Measurements from ENCODE around the gene LCN2.

LCN2 gene

DNA sequence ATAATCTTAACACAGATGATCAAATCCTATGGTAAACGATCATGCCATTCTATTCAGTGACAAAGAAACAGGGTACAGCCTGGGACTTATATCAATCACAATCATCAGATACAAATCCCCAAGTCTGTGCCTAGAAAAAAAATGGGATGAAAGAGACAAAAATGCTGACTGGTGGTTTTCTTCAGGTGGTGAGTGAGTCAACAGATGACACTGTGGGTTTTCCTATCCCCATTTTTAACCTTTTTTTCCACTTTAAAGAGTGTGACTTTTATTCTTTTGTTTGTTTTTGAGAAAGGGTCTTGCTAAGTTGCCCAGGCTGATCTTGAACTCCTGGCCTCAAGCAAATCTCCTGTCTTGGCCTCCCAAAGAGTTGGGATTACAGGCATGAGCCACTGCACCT, 39.0 kb downstream of the LCN2 start:
- H3K4me3 Mint-ChIP-seq: no peak overlapping the region
- H3K36me3 Mint-ChIP-seq: peaks cover 30% of the 10 kb centered on the region
- no peaks in the 10 kb centered on the region for H3K9me3 Mint-ChIP-seq
- DNase-seq: no peak
- peak overlapping the region; percentile 55 for H3K27ac Mint-ChIP-seq
- CTCF ChIA-PET: interaction anchor here (1.3 kb wide), 1 partner anchor 64 kb away, joined by 5 read pairs; no protein-coding TSS in a partner anchor
- H3K4me1 Mint-ChIP-seq: peaks cover 35% of the 10 kb centered on the region
- peaks cover 15% of the 10 kb centered on the region for H3K27me3 Mint-ChIP-seq

DNA sequence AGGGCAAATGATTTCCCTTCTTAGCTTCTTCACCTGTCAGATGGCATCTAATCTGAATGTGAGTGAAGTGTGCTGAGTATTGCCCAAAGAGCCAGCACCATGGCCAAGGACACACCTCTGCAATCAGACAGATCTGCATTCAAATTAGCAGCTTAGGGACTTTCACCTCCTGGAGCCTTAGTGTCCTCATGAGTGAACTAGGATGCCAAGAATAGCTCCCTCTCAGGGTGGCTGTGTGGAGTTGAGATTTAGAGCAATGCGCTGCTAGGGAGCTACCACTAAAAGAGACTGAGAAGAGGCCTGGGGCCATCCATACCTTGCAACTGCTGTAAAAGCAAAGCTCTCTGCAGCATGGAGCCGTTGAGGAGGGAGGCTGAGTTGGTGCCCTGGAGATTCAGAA, 40.8 kb downstream of the LCN2 start:
- peaks cover 41% of the 10 kb centered on the region for H3K4me1 Mint-ChIP-seq
- H3K4me3 Mint-ChIP-seq: peak overlapping the region; percentile 93
- no peak overlapping the region for H3K27ac Mint-ChIP-seq
- no peaks in the 10 kb centered on the region for H3K9me3 Mint-ChIP-seq
- CTCF ChIA-PET: interaction anchor here (0.8 to 2.1 kb wide), 6 partner anchors 12 to 151 kb away, joined by 3 to 9 read pairs (median 5); partner anchors contain the start of genes BBLN and DNM1
- no peak for DNase-seq
- peaks cover 28% of the 10 kb centered on the region for H3K27me3 Mint-ChIP-seq
- H3K36me3 Mint-ChIP-seq: peaks cover 23% of the 10 kb centered on the region

DNA sequence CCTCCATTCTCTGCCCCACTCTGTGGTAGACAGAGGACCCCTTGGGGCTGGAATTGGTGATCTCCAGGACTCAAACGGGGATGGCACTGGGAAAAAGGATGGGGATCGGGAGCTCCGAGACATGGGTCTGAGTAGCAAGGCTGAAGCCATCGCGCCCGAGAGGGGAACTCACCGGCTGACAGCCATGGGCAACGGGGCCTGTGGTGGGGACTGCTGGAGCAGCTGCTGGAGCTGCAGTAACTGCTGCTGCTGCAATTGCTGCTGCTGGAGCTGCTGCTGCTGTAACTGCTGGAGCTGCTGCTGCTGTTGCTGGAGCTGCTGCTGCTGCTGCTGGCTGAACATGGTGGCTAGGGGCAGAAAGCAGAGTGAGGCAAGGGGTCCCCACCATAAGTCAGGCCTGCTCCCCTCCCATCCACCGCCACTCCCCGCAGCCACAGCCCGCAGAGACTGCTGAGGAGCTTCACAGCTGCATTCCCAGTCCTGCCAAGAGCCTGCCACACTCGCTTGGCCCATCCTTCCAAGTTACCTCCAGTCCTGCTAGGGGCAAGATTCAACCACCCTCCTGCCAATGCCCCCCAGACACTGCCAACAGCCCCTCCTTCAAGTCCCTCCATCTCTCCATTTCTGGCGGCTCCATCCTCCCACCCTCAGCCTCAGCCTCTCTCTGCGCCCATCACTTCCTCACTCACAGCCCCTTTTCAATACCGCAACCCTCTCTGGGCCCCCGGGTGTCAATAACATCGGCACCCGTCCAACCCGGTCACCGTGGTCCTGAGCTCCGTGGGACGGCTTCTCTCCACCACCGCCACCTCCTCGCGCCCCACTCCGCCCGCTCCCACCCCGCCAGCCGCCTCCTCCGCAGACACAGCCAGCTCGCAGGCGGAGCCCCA, 41.5 kb downstream of the LCN2 start:
- DNase-seq: peak; percentile 37

DNA sequence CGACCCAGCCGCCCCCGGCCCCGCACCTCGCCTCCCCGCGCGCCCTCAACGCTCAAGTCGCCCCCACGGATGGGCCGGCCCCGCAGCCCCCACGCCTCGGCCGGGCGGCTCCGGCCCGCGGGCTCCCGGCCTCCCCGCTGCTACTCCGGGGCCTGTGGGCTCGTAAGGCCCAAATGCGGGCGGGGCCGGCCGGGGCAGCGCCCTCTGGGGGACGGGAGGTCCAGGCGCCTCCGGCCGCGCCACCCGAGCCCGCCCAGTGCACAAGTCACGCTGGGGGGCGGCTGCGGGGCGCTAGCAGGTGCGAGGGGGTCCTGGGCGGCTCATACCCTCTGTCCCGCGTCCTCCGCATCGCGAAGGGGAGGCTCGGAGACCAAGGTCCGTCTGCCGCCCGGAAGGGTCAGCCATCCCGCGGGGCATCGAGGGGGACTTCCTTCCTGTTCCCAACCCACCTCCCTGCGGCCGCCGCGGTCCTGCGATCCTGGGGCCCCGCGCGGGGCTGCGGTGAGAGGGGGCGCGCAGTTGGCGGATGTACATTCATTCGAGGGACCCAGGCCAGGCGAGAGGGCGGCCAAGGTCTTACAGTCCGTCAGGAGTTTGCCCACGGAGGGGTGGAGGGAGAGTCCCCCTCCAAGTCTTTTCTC, 42.3 kb downstream of the LCN2 start, which contains the start of gene CIZ1:
Gene CIZ1, minus strand, starts transcription at position 167 of the 641 bp plus-strand sequence. CDS start 715 bp downstream, outside the sequence.
- H3K4me1 Mint-ChIP-seq: peaks cover 41% of the 10 kb centered on the region
- DNase-seq: peak; percentile 78
- peak within 1 kb of the TSS; percentile 83 for H3K27ac Mint-ChIP-seq
- CTCF ChIA-PET: interaction anchor here (1.5 to 2.1 kb wide), 3 partner anchors 11 to 32 kb away, joined by 4 to 9 read pairs (median 5); partner anchors contain the start of genes BBLN and DNM1
- H3K9me3 Mint-ChIP-seq: no peaks in the 10 kb centered on the region
- peaks cover 20% of the 10 kb centered on the region for H3K36me3 Mint-ChIP-seq
- peaks cover 40% of the 10 kb centered on the region for H3K27me3 Mint-ChIP-seq
- peak within 1 kb of the TSS; percentile 93 for H3K4me3 Mint-ChIP-seq

More for the DNA sequence above, 41.5 kb downstream of the LCN2 start:
- H3K9me3 Mint-ChIP-seq: no peaks in the 10 kb centered on the region
- H3K36me3 Mint-ChIP-seq: peaks cover 23% of the 10 kb centered on the region
- H3K4me1 Mint-ChIP-seq: peaks cover 41% of the 10 kb centered on the region
- peak overlapping the region; percentile 83 for H3K27ac Mint-ChIP-seq
- CTCF ChIA-PET: interaction anchor here (0.5 to 2.1 kb wide), 7 partner anchors 12 to 305 kb away, joined by 3 to 9 read pairs (median 5); partner anchors contain the start of genes BBLN and DNM1
- H3K27me3 Mint-ChIP-seq: peaks cover 35% of the 10 kb centered on the region
- peak overlapping the region; percentile 93 for H3K4me3 Mint-ChIP-seq

DNA sequence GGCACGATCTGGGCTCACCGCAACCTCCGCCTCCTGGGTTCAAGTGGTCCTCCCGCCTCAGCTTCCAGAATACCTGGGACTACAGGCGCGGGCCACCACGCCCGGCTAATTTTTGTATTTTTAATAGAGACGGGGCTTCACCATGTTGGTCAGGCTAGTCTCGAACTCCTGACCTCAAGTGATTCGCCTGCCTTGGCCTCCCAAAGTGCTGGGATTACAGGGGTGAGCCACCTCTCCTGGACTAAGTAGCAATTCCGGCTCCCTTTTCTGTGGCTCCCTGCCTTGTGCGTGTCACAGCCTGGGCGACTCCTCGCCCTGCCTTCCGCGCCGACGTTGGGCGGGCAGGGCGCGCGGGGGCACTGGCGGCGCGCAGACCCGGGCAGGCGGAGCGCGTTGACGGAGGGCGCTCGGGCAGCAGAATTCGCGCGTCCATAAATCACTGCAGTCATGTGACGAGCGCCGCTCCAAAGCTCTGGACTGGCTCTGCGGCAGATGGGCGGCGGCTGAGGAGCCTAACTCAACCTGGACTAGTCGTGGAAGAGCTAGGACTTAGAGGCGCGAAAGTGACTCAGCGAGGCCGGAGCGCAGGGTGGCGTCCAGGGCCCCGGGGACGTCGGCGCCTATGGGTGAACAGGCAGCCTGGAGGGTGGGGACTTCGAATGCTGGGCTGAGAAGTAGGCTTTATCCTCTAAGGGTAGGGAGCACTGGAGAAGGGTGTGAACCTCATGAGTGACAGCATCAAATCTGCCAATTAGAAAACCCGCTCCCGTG, 43.5 kb downstream of the LCN2 start:
- peaks cover 40% of the 10 kb centered on the region for H3K27me3 Mint-ChIP-seq
- CTCF ChIA-PET: interaction anchor here (1.1 to 1.3 kb wide), 2 partner anchors 9 to 149 kb away, joined by 3 to 4 read pairs; no protein-coding TSS in a partner anchor
- DNase-seq: peak; percentile 67
- peak overlapping the region; percentile 65 for H3K27ac Mint-ChIP-seq
- H3K9me3 Mint-ChIP-seq: no peaks in the 10 kb centered on the region
- H3K4me3 Mint-ChIP-seq: peak overlapping the region; percentile 58
- H3K36me3 Mint-ChIP-seq: peaks cover 14% of the 10 kb centered on the region
- peaks cover 40% of the 10 kb centered on the region for H3K4me1 Mint-ChIP-seq

DNA sequence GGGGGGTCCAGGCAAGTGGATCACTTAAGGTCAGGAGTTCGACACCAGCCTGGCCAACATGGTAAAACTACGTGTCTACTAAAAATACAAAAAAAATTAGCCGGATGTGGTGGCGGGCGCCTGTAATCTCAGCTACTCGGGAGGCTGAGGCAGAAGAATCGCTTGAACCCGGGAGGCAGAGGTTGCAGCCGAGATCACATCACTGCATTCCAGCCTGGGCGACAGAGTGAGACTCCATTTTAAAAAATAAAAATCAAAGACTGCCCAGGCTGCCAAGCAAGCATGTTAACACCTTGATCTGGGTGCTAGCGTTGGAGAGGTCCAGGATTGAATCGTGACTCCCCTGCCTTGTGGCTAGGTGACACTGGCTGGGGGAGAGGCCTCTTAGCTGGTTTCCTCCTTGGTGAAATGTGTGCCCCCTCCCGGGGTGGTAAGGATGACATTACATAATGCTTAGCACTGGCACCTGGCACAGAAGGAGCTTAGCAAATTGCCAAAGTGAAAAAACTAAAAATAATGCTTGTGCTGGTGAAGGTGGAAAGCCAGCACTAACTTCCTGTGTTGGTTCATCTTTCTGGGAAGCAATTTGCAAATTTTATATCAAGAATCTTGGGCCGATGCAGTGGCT, 44.3 kb downstream of the LCN2 start:
- H3K27ac Mint-ChIP-seq: no peak overlapping the region
- peak overlapping the region; percentile 23 for H3K4me3 Mint-ChIP-seq
- H3K4me1 Mint-ChIP-seq: peaks cover 34% of the 10 kb centered on the region
- no peak for DNase-seq
- H3K27me3 Mint-ChIP-seq: peaks cover 40% of the 10 kb centered on the region
- CTCF ChIA-PET: interaction anchor here (1.3 kb wide), 1 partner anchor 148 kb away, joined by 4 read pairs; no protein-coding TSS in a partner anchor
- no peaks in the 10 kb centered on the region for H3K9me3 Mint-ChIP-seq
- H3K36me3 Mint-ChIP-seq: peaks cover 8% of the 10 kb centered on the region

DNA sequence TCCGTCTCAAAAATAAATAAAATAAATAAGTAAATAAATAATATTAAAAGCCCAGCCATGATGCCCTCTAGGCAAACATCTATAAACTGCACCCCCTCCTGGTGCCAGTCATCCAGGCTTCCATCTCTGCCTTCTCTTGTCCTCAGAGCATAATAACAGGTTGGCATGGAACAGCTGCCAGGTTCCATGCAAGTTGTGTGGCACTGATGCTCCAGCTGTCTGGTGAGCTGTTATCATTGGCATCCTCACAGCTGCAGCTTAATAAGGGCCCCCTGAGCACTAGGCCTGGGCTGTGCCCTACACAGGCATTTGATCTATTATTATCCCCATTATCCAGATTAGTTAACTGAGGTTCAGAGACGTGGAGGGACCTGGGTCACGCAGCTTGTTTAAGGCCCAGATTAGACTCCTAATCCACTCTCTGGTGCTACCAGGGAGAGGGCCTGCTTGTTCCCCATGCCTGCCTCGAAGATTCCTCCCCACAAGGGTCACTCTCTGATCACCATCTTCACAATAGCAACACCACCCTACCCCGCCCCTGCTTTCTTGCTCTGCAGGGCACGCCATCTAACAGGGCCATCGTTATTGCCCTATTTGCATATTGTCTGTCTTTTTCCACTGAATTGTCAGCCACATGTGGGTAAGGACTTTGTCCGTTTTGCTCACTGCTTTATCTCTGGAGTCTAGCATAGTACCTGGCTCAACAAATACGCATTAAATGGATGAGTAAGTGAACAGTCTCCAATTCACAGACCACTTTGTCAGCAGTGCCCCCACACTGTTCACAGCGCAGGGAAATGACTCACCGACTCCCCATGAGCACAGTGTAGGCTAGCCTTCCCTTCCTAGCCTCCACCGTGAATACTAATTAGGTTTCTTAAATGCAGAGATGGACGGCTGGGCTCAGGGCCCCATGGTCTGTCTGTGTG, 52.5 kb downstream of the LCN2 start:
- peaks cover 10% of the 10 kb centered on the region for H3K4me1 Mint-ChIP-seq
- CTCF ChIA-PET: interaction anchor here (3.0 kb wide), 1 partner anchor 11 kb away, joined by 9 read pairs; the partner anchor contains the start of gene CIZ1
- no peak for DNase-seq
- no peaks in the 10 kb centered on the region for H3K36me3 Mint-ChIP-seq
- H3K27me3 Mint-ChIP-seq: peaks cover 50% of the 10 kb centered on the region
- no peak overlapping the region for H3K27ac Mint-ChIP-seq
- no peaks in the 10 kb centered on the region for H3K9me3 Mint-ChIP-seq
- H3K4me3 Mint-ChIP-seq: no peak overlapping the region

DNA sequence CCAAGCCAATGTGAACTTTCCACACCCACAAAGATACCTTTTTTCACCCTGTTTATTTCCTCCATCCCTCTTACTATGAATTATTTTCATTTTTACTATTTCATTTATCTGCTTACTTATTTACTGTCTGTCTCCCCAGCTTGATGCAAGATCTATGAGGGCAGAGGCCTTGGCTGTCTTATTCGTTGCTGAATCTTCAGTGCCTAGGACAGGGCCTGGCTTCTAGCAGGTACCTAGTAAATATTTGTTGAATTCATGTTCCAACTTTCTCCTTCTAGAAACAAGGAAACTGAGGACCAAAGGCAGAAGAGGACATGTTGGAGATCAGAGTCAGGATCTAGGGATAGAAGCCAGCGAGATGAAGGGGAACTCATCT, 53.4 kb downstream of the LCN2 start:
- DNase-seq: no peak
- Mint-ChIP-seq H3K27me3 (peaks cover 56% of the 10 kb centered on the region), H3K36me3 (no peaks in the 10 kb centered on the region), H3K4me3 (peak overlapping the region; percentile 66), H3K27ac (no peak overlapping the region), H3K4me1 (peaks cover 10% of the 10 kb centered on the region), H3K9me3 (no peaks in the 10 kb centered on the region)
- CTCF ChIA-PET: interaction anchor here (1.8 to 3.0 kb wide), 2 partner anchors 10 to 12 kb away, joined by 5 to 9 read pairs; partner anchors contain the start of gene CIZ1

Data from activated naive CD4-positive, alpha-beta T cell treated with anti-CD3 and anti-CD28 coated beads, Interleukin-2, amount 10 ng/mL, durations not matched to agents 7 days and 5 days (primary cell).